ENCODE results near the gene UCN.
A peak's percentile ranks its signal among the peaks of the same experiment; 100 is the strongest.
"Not testable (repeated sequence)": the region's sequence is repeated elsewhere in the genome, so short reads cannot be mapped to it uniquely, and the experiment has no call there.

Gene UCN

GRCh38 chr2:27307287-27307544 lies 1.0 kb downstream of the UCN start:
- H3K27ac ChIP-seq: no peak overlapping the region
- DNase-seq (ENCODE audit: low spot score): no peak
- ChIA-PET POLR2A (ENCODE audit: low non-redundant PET) (no interaction called here), CTCF (no interaction called here)
- no peak for TF ChIP-seq CTCF (conservative IDR thresholded peaks at IDR 0.05; ENCODE audit: low read depth)

- TF ChIP-seq CTCF (conservative IDR thresholded peaks at IDR 0.05; ENCODE audit: low read depth): no peak
- no peak overlapping the region for H3K27ac ChIP-seq
- CTCF ChIA-PET: interaction anchor here (0.5 kb wide), 2 partner anchors 76 to 174 kb away, joined by 3 read pairs; no protein-coding TSS in a partner anchor
- no peak for DNase-seq (ENCODE audit: low spot score)
- POLR2A ChIA-PET (ENCODE audit: low non-redundant PET): no interaction called here
These were observed 1.5 kb downstream of the UCN start for GRCh38 chr2:27306573-27307286.

GRCh38 chr2:27306136-27306535 lies 2.1 kb downstream of the UCN start:
- TF ChIP-seq CTCF (conservative IDR thresholded peaks at IDR 0.05; ENCODE audit: low read depth): no peak
- ChIA-PET CTCF (interaction anchor here (0.5 kb wide), 2 partner anchors 76 to 173 kb away, joined by 3 read pairs; no protein-coding TSS in a partner anchor), POLR2A (ENCODE audit: low non-redundant PET) (no interaction called here)
- no peak overlapping the region for H3K27ac ChIP-seq
- no peak for DNase-seq (ENCODE audit: low spot score)

- POLR2A ChIA-PET (ENCODE audit: low non-redundant PET): no interaction called here
- CTCF ChIA-PET: interaction anchor here (1.0 kb wide), 1 partner anchor 42 kb away, joined by 4 read pairs; no protein-coding TSS in a partner anchor
- TF ChIP-seq CTCF (conservative IDR thresholded peaks at IDR 0.05; ENCODE audit: low read depth): no peak
- H3K27ac ChIP-seq: no peak overlapping the region
- DNase-seq (ENCODE audit: low spot score): no peak
These were observed 2.7 kb downstream of the UCN start for GRCh38 chr2:27305516-27305915.

GRCh38 chr2:27304488-27305240 lies 3.6 kb downstream of the UCN start:
- TF ChIP-seq CTCF (conservative IDR thresholded peaks at IDR 0.05; ENCODE audit: low read depth): no peak
- no peak overlapping the region for H3K27ac ChIP-seq
- POLR2A ChIA-PET (ENCODE audit: low non-redundant PET): no interaction called here
- CTCF ChIA-PET: interaction anchor here (0.7 to 1.0 kb wide), 2 partner anchors 41 to 254 kb away, joined by 4 read pairs; no protein-coding TSS in a partner anchor
- DNase-seq (ENCODE audit: low spot score): no peak

GRCh38 chr2:27303093-27304025 lies 4.9 kb downstream of the UCN start:
- peak; percentile 89 for TF ChIP-seq CTCF (conservative IDR thresholded peaks at IDR 0.05; ENCODE audit: low read depth)
- POLR2A ChIA-PET (ENCODE audit: low non-redundant PET): no interaction called here
- peak overlapping the region; percentile 31; the same call in 1 of the 2 replicates for H3K27ac ChIP-seq

GRCh38 chr2:27300606-27301005 lies 7.6 kb downstream of the UCN start:
- H3K27ac ChIP-seq; DNase-seq (ENCODE audit: low spot score); POLR2A ChIA-PET (ENCODE audit: low non-redundant PET): not testable (repeated sequence)
- CTCF ChIA-PET: interaction anchor here (0.6 kb wide), 1 partner anchor 149 kb away, joined by 3 read pairs; no protein-coding TSS in a partner anchor

More at GRCh38 chr2:27303093-27304025, 4.9 kb downstream of the UCN start:
- CTCF ChIA-PET: interaction anchor here (0.6 to 2.1 kb wide), 21 partner anchors 8 to 343 kb away, joined by 3 to 36 read pairs (median 4); partner anchors contain the start of genes EMILIN1 and SLC30A3
- peak; percentile 72 for DNase-seq (ENCODE audit: low spot score)
